HG03460 (cell line): ENCODE data around the gene ARID2.

Experiments
- ATAC-seq: cut with Tn5 transposase; IDR thresholded peaks from one replicate; pipeline ENCODE4 v1.9.1; 2021; ENCODE audit not compliant: unreplicated experiment

Gene ARID2

DNA sequence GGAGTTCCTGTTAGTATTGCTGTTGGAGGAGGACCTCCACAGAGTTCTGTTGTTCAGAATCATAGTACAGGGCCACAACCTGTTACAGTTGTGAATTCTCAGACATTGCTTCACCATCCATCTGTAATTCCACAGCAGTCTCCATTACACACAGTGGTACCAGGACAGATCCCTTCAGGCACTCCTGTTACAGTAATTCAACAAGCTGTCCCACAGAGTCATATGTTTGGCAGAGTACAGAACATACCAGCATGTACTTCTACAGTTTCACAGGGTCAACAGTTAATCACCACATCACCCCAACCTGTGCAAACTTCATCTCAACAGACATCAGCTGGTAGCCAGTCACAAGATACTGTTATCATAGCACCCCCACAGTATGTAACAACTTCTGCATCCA is 120.8 kb downstream of the ARID2 start:
- no peak for ATAC-seq

DNA sequence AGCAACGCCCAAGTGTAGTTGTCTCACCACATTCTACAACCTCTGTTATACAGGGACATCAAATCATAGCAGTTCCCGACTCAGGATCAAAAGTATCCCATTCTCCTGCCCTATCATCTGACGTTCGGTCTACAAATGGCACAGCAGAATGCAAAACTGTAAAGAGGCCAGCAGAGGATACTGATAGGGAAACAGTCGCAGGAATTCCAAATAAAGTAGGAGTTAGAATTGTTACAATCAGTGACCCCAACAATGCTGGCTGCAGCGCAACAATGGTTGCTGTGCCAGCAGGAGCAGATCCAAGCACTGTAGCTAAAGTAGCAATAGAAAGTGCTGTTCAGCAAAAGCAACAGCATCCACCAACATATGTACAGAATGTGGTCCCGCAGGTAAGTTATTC is 123.0 kb downstream of the ARID2 start:
- no peak for ATAC-seq

DNA sequence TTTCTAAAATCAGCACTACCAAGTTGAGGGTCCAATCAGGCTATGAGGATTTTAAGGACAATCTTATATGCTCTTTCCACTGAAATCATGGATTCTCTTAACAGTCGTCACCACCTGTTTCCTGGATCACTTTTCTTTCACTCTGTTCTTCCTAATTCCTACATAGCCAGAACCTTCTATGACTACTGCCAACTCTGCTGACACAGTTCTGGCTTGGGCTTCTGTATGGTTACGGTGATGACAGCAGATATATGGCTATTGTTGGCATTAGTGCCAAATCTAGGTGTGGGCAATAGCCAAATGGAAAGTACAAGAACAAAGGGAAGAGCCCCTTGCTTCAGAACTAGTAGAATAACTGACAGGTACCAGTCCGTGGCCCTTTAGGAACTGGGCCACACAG is 124.0 kb downstream of the ARID2 start:
- no peak for ATAC-seq

DNA sequence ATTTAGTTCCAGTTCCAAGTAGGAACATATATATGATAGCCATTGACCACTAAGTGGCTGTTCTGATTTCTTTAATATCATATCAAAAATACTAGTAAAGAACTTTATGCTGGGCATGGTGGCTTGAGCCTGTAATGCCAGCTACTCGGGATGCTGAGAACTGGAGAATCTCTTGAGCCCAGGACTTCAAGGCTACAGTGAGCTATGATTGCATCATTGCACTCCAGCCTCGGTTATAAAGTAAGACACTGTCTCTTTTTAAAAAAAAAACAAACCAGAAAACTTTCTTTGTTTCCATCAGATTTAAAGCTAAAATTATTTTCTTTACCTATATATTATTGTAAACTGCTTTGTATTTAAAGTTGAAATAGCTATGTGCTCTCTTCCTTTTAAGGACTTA is 133.8 kb downstream of the ARID2 start:
- no peak for ATAC-seq

DNA sequence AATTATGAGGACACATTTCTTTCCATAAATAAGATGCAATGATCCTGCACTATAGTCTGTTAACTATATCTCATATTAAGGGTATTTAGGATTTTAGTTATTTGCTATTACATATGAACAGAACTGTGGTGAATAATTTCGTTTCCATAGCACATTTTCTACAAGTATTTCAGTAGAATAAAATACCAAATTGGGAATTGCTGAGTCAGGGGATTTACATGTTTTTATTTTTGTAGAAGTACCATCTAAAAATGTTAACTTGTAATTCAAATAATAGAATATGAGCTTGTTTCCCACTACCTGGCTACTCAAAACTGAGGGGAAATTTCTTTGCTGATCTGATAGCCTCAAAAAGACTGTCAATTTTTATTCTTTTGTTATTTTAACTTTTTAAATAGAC is 136.8 kb downstream of the ARID2 start:
- ATAC-seq: no peak

DNA sequence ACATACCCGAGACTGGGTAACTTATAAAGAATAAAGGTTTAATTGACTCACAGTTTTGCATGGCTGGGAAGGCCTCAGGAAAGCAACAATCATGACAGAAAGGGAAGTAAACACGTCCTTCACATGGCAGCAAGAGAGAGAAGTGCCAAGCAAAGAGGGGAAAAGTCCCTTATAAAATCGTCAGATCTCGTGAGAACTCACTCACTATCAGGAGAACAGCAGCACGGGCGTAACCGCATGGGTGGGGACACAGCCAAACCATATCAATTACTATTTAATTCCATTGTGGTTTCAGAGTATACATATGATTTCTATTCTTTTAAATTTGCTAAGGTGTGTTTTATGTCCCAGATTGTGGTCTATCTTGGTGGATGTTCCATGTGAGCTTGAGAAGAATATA is 142.9 kb downstream of the ARID2 start:
- ATAC-seq: no peak

DNA sequence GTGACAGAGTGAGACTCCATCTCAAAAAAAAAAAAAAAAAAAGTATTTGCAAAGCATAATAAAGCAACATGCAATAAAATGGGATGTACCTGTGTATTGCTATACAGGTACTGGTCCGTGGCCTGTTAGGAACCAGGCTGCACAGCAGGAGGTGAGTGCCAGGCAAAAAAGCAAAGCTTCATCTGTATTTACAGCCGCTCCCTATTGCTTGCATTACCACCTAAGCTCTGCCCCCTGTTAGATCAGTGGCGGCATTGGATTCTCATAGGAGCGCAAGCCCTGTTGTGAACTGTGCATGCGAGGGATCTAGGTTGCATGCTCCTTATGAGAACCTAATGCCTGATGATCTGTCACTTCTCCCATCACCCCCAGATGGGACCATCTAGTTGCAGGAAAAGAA is 147.6 kb downstream of the ARID2 start:
- ATAC-seq: no peak

DNA sequence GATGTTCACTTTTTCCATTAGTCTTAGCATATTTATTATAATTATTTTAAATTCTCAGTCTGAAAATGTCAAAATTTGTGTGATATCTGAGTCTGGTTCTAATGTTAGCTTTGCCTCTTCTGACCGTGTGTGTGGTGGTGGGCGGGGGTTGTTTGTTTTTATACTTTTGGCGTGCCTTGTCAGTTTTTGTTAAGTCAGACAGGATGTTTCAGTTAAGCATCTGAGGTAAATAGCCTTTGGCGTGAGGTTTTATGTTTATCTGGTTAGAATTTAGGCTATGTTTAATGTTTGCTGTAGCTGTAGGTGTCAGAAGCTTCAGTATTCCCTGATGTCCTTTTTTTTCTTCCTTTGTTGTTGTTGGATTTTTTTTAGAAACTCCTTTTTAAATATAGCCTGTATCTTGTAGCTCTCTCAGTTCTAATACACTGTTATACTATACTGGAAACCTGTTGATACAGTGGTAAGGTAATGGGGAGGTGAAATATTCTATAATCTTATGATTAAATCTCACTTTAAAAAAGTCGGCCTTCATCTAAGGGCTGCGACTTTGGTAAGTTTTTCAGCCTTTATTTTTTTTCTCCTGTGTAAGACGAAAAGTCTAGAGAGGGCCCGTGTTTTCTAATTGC is 149.2 kb downstream of the ARID2 start:
- no peak for ATAC-seq

DNA sequence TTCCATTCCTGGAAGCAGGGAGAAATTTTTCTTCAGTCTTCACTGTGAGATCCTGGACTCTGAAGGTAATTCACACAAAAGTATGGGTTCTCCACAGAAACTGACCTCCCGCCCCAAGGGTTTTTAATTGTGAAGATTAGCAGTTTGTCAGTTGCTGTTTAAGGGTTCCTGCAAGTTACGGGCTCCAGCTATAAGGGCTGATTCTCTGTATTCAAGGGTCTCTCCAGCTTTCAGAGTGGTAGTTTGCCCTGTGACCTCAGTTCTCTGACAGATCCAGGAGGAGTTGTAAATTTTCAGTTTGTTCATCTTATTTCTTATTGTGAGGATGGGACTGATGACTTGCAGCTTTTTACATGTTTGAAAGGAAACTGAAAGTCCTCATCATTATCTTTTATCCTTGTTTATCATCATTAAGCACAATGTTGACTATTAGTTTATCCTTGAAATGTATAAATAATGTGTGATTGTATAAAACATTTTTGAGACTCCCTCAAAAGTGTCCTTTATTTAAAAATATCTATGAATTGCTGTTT is 149.9 kb downstream of the ARID2 start:
- no peak for ATAC-seq

DNA sequence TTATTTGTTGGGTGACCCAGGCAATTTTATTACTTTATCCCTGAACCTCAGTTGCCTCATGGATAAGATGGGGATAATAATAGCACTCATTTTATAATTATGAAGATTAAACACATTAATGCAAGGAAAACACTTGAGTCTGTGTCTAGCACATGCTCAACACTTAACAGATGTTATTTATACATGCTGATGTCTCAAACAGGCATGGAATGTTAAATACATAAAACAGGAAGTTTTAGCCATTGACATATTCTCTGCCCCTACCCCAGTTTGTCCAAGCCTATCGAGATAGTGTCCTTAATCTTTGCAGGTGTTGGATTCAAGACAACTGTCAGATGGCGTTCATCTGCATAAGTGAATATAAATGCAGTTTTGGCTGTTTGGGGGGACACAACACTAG is 151.0 kb downstream of the ARID2 start:
- ATAC-seq: no peak

DNA sequence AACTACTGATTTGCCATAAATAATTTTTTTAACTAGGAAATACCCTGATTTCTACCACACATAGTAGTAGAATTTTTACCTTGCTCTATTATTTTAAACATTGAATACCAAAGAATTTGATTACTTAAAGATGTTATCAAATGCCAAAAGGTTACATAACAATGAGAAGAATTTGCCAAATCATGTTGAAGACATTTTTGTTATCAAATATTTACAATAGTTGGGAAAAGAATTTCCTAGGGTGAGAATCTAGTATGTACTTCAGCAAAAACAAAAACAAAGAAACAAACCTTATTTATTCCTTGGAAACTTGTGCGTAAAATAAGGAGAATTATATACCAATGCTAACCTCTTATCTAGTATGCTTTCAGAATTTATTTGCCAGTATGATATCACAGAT is 153.7 kb downstream of the ARID2 start:
- ATAC-seq: no peak

DNA sequence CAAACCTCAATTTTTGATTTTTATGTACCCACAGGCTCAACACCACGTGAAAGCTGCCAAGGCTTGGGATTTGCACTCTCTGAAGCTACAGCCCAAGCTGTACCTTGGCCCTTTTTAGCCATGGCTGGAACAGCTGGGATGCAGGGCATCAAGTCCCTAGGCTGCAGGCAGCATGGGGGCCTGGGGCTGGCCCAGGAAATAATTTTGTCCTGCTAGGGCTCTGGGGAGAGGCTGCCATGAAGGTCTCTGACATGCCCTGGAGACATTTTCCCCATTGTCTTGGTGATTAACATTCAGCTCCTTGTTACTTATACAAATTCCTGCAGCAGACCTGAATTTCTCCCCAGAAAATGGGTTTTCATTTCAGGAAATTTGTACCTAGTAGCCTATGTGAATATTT is 157.2 kb downstream of the ARID2 start:
- no peak for ATAC-seq

DNA sequence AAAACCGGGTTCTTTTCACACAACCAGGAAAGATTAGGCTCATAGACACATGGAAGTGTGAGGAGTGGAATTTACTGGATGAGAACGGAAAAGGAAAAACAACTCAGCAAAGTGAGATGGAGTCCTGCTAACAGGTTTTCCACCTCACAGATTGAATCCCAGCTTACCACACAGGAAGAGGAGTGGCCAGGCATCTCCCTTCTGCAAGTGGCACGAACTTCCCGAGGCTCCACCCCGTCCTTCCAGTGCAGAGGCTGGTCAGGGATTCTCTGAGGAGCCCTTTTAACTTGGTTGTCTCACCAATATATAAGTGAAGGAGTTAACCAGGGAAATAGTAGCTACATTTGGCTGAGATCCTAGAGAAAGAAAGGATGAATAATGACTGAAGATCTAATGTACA is 158.0 kb downstream of the ARID2 start:
- ATAC-seq: no peak

DNA sequence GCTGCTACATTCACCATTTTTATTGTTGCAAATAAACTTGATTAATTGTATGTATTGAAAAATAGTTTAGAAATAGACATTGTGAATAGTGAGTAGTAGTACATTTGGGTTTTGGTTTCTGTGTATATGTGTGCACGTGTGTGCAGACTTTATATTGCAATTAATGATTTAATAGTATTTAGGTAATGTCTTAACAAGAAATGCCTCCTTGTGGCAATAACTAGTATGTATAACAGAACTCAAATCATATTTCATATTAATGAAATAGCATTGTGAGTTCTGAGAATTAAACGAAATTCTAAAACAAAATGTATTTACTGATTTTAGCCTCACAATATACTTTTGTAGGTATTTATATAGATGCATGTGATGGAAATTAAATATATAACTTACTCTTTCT is 160.8 kb downstream of the ARID2 start:
- no peak for ATAC-seq

DNA sequence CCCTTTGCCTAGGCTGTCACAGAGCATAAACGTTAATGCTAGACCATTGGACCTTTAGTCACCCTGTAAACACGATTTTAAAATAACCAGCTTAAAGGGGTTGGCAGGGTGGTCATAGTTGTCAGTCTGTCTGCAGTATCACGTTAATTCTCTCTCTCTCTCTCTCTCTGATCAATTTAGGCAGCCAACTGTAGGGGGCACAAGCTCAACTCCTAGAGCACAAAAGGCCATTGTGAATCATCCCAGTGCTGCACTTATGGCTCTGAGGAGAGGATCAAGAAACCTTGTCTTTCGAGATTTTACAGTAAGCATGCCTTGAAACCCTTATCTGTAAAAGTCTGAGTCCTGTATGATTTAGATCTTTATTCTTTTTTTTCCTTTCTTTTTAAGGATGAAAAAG is 163.7 kb downstream of the ARID2 start:
- no peak for ATAC-seq

DNA sequence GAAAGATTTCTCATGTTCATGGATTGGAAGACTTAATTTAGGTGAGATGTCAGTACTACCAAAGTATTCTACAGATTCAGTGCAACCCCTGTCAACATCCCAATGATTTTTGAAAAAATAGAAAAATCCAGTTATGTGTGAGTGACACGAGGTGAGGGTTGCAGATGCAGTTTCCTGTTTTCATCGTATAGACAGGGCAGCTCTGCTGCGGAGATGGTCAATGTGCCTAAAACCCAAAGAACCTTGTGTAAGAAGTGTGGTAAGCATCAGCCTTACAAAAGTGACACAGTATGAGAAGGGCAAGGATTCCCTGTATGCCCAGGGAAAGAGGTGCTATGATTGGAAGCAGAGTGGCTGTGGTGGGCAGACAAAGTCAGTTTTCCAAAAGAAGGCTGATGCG is 166.5 kb downstream of the ARID2 start:
- ATAC-seq: no peak

DNA sequence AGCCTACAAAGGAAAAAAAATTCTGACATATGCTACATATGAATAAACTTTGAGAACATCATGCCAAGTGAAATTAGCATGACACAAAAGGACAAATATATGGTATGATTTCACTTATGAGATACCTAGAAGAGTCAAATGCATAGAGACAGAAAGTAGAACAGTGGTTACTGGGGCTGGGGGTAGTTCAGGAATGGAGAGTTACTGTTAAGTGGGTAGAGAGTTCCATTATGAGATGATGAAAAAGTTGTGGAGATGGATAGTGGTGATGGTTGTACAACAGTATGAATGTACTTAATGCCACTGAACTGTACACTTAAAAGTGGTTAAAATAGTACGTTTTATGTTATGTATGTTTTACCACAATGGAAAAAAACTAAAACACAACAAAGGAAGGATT is 168.6 kb downstream of the ARID2 start:
- no peak for ATAC-seq

DNA sequence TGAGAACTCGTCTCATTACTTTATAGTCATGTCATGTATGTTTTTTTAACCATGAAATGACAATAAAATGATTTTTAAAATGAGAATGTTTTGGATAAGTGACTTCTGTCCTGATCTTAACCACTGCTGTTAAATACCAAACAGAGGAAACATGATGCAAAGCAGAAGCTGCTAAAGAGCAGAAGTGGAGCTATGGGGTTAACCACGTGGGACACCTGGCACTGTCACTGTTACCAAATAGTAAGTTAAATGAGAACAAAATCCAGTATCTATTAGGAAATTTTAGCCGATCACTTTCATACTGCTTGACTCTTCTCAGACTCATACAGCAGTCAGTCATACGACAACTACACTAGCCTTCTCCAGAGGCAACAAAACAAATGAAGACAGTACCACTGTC is 178.4 kb downstream of the ARID2 start:
- peak; percentile 82 for ATAC-seq

DNA sequence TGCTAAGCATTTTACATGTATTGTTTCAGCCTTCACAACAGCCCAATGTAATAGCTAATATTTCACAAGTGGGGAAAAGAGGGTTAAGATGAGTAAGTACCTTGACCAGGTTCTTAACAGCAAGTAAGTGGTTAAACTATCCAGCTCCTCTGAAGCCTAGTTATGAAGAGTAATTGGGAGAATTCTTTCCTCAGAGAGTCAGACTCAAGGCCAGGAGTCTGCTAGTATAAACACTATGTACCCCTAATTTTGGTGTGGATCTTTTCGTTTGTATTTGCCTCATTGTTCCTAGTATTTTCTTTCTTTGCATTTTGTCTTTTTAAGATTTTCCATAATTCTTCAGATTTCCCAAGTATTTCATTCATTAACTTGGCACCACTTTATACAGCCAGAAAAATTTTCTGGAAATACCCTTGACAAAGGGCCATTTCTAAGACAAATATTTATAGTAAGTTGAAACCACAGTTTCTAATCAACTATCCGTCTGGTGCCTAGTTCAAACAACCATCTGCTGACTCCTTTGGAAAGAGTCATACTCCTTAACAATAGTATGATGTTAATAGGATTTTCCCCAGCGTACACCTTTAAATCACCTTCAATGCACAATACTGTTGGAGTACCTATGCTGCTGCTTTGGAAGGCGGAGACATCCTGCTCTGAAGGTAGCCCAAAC is 179.7 kb downstream of the ARID2 start:
- ATAC-seq: no peak

DNA sequence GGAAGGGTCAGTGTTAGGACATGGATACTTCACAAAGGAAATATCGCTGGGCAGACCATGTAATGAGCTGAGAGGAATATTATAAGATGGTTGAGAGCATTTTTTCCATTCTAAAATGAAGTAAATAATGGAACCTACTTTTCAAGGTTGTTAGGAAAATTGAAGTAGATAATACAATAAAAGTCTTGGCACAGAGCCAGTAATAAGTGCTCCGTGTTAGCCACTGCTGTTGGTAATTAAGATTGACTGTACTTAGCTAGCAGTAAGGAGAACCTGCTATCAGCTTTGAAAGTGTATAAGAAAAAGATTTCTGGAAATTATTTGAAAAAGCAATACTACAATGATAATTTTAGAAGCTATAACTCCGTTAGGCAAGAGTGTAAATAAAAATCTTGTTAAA is 183.3 kb downstream of the ARID2 start:
- no peak for ATAC-seq

DNA sequence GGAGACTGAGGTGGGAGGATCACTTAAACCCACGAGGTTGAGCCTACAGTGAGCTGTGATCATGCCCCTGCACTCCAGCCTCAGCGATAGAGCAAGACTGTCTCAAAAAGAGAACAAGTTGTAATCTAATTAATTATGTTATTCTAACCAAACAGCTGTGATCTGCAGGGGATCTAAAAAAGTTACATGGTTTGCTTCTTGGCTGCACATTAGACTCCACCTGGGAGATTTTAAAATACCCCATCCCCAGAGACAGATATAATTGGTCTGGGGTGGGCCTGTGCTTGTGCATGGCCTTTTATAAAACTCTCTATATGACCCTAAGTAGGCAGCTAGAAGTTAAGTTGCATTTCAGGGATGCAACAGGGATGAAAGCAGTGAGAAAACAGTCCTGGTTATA is 184.1 kb downstream of the ARID2 start:
- ATAC-seq: no peak

DNA sequence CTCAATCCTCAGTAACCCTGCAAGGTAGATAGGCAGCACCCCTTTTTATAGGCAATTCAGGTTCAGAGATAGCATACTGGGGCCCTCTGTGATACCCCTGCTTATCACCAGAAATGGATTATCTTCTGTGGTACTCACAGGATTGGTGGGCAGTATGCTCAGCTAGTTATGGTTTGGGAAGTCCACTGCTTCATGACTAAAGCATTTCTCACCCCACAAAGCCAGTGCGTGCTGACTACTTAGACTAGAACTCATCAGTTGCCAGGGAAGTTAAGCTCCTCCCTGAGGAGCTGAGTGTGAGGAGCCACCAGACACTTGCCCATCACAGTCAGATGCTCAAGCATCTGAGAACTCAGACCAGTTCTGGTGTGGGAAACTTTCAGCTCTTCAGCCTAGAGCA is 184.6 kb downstream of the ARID2 start:
- ATAC-seq: no peak

DNA sequence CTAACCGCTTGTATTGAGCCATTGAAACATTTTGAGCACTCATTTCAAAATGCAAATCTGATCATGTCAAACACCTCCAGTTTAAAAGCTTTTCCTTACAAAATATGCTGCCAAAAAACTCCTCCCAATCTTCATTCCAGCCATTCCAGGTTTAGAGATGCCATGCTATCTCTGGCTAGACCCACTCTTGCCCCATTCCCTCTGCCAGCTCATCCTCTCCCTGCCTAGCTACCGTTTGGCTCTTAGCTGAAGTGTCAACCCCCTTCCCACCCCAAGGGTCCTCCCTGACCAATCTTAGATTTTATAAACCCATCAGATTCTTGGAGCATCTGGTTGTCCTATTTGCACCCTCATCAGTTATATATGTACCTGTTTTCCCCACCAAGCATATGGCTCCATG is 185.9 kb downstream of the ARID2 start:
- no peak for ATAC-seq
